Epidermal melanocyte (primary cell): ENCODE data around the gene SCYL1.

Experiments used
- DNase-seq: peaks from one replicate; pipeline ENCODE4 v3.0.0; 2011; ENCODE audit warnings: low spot score; ENCODE audit not compliant: insufficient read length

Gene SCYL1

DNA sequence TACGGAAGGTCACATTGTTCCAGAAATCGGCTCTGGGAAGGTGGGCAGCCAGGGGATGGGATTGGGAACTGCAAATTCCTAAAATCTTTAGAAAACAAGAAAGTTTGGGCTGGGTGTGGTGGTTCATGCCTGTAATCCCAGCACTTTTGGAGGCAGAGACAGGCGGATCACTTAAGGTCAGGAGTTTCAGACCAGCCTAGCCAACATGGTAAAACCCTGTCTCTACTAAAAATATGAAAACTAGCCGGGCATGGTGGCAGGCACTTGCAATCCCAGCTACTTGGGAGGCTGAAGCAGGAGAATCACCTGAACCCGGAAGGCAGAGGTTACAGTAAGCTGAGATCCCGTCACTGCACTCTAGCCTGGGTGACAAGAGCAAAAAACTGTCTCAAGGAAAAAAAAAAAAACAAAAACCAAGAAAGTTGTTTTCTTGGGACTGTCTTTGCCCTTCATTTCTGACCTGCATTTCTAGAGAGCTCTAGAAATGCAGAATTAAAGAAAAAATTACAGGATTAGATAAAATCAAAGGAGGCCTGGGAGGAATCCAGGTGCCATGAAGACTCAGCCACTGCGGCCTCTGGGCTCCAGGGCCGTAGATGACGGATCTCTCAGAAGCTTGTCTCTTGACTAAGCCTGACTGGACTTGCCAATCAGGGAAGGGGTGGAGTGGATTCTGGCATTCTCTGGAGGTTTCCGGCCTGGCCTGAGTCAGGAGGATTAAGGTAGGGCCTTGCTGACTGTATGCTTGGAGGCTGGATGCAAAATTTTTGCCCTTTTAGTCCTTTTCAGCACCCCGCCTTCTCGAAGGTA is 31.3 kb upstream of the SCYL1 start:
- no peak for DNase-seq

DNA sequence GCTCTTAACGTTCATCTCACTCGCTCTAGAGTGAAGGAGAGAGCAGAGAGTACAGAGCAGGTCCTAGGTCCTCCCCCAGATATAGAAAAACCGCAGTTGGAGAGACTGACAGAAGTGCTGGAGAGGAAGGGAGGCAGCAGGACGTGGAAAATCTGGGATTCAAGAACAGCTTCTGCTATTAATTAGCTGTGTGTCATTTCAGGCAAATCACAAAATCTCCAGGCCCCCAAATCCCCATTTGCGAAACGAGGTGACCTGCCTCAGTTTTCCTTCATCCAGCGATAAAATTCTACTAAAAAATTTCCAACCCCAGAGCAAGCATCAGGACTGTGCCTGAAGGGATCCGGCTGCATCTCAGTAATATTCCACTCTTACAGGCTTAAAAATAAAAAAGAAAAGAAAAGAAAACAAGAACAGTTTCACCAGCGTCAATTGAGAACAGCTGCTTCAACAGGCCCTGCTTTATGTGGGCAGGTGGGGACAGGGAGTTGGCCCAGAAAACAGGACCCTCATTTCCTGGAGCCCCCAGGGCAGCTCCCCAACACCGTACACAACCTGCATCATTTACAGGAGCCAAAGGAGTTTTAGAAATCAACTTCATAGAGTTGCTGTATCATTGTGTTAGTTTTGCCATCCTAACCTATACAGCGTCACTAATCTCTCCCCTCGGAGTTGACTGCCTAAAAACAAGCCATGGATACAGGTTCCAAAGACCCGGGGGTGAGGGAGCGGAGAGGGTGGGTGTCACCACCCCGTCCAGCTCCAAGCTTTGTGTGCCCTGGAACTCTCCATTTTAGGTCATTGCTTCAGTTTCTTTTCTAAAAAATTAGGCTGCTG is 28.4 kb upstream of the SCYL1 start:
- no peak for DNase-seq

DNA sequence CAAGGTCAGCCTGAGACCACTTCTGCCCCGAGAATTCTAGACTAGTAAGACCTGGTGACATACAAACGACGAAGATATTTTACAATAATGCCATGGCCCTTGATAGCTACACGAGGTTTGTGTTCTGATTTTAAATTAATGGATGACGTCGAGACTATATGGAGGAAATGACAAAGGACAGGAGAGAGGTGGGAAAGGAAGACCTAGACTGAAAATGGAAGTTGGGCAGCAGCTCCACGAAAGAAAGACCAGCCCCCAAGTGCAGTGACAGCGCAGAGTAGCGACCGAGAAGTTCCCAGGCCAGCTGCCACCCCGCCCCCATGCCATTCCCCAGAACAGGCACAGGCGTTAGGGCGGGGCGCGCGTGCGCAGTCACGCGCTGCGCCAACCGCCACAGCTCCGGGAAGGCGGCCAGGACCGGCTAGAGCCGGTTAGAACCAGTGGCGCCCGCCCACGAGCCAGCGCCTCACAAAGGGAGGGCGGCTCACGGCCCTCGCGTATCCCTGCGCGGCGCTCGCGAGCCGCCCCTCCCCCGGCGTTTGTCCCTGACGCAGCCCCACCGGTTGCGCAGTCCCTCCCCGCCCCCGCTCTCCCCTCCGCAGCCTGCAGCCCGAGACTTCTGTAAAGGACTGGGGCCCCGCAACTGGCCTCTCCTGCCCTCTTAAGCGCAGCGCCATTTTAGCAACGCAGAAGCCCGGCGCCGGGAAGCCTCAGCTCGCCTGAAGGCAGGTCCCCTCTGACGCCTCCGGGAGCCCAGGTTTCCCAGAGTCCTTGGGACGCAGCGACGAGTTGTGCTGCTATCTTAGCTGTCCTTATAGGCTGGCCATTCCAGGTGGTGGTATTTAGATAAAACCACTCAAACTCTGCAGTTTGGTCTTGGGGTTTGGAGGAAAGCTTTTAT is 27.5 kb upstream of the SCYL1 start:
- peak; percentile 74 for DNase-seq

DNA sequence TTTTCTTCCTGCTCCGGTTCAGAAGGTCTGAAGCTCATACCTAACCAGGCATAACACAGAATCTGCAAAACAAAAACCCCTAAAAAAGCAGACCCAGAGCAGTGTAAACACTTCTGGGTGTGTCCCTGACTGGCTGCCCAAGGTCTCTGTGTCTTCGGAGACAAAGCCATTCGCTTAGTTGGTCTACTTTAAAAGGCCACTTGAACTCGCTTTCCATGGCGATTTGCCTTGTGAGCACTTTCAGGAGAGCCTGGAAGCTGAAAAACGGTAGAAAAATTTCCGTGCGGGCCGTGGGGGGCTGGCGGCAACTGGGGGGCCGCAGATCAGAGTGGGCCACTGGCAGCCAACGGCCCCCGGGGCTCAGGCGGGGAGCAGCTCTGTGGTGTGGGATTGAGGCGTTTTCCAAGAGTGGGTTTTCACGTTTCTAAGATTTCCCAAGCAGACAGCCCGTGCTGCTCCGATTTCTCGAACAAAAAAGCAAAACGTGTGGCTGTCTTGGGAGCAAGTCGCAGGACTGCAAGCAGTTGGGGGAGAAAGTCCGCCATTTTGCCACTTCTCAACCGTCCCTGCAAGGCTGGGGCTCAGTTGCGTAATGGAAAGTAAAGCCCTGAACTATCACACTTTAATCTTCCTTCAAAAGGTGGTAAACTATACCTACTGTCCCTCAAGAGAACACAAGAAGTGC is 26.7 kb upstream of the SCYL1 start:
- DNase-seq, result no peak

DNA sequence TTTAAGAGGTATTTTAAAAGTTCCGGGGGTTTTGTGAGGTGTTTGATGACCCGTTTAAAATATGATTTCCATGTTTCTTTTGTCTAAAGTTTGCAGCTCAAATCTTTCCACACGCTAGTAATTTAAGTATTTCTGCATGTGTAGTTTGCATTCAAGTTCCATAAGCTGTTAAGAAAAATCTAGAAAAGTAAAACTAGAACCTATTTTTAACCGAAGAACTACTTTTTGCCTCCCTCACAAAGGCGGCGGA is 26.2 kb upstream of the SCYL1 start:
- no peak for DNase-seq

DNA sequence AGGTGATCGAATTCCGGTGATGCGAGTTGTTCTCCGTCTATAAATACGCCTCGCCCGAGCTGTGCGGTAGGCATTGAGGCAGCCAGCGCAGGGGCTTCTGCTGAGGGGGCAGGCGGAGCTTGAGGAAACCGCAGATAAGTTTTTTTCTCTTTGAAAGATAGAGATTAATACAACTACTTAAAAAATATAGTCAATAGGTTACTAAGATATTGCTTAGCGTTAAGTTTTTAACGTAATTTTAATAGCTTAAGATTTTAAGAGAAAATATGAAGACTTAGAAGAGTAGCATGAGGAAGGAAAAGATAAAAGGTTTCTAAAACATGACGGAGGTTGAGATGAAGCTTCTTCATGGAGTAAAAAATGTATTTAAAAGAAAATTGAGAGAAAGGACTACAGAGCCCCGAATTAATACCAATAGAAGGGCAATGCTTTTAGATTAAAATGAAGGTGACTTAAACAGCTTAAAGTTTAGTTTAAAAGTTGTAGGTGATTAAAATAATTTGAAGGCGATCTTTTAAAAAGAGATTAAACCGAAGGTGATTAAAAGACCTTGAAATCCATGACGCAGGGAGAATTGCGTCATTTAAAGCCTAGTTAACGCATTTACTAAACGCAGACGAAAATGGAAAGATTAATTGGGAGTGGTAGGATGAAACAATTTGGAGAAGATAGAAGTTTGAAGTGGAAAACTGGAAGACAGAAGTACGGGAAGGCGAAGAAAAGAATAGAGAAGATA is 25.7 kb upstream of the SCYL1 start, which contains the start of gene MALAT1:
TSS of gene MALAT1 (plus strand) at position 69 of the 736 bp plus-strand sequence.
- DNase-seq, result no peak

DNA sequence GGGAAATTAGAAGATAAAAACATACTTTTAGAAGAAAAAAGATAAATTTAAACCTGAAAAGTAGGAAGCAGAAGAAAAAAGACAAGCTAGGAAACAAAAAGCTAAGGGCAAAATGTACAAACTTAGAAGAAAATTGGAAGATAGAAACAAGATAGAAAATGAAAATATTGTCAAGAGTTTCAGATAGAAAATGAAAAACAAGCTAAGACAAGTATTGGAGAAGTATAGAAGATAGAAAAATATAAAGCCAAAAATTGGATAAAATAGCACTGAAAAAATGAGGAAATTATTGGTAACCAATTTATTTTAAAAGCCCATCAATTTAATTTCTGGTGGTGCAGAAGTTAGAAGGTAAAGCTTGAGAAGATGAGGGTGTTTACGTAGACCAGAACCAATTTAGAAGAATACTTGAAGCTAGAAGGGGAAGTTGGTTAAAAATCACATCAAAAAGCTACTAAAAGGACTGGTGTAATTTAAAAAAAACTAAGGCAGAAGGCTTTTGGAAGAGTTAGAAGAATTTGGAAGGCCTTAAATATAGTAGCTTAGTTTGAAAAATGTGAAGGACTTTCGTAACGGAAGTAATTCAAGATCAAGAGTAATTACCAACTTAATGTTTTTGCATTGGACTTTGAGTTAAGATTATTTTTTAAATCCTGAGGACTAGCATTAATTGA is 25.0 kb upstream of the SCYL1 start:
- DNase-seq, result no peak

DNA sequence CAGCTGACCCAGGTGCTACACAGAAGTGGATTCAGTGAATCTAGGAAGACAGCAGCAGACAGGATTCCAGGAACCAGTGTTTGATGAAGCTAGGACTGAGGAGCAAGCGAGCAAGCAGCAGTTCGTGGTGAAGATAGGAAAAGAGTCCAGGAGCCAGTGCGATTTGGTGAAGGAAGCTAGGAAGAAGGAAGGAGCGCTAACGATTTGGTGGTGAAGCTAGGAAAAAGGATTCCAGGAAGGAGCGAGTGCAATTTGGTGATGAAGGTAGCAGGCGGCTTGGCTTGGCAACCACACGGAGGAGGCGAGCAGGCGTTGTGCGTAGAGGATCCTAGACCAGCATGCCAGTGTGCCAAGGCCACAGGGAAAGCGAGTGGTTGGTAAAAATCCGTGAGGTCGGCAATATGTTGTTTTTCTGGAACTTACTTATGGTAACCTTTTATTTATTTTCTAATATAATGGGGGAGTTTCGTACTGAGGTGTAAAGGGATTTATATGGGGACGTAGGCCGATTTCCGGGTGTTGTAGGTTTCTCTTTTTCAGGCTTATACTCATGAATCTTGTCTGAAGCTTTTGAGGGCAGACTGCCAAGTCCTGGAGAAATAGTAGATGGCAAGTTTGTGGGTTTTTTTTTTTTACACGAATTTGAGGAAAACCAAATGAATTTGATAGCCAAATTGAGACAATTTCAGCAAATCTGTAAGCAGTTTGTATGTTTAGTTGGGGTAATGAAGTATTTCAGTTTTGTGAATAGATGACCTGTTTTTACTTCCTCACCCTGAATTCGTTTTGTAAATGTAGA is 24.3 kb upstream of the SCYL1 start:
- DNase-seq, result no peak

DNA sequence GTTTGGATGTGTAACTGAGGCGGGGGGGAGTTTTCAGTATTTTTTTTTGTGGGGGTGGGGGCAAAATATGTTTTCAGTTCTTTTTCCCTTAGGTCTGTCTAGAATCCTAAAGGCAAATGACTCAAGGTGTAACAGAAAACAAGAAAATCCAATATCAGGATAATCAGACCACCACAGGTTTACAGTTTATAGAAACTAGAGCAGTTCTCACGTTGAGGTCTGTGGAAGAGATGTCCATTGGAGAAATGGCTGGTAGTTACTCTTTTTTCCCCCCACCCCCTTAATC is 23.8 kb upstream of the SCYL1 start:
- no peak for DNase-seq

DNA sequence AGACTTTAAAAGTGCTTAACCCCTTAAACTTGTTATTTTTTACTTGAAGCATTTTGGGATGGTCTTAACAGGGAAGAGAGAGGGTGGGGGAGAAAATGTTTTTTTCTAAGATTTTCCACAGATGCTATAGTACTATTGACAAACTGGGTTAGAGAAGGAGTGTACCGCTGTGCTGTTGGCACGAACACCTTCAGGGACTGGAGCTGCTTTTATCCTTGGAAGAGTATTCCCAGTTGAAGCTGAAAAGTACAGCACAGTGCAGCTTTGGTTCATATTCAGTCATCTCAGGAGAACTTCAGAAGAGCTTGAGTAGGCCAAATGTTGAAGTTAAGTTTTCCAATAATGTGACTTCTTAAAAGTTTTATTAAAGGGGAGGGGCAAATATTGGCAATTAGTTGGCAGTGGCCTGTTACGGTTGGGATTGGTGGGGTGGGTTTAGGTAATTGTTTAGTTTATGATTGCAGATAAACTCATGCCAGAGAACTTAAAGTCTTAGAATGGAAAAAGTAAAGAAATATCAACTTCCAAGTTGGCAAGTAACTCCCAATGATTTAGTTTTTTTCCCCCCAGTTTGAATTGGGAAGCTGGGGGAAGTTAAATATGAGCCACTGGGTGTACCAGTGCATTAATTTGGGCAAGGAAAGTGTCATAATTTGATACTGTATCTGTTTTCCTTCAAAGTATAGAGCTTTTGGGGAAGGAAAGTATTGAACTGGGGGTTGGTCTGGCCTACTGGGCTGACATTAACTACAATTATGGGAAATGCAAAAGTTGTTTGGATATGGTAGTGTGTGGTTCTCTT is 23.2 kb upstream of the SCYL1 start:
- no peak for DNase-seq

DNA sequence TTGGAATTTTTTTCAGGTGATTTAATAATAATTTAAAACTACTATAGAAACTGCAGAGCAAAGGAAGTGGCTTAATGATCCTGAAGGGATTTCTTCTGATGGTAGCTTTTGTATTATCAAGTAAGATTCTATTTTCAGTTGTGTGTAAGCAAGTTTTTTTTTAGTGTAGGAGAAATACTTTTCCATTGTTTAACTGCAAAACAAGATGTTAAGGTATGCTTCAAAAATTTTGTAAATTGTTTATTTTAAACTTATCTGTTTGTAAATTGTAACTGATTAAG is 22.7 kb upstream of the SCYL1 start:
- DNase-seq, result no peak

DNA sequence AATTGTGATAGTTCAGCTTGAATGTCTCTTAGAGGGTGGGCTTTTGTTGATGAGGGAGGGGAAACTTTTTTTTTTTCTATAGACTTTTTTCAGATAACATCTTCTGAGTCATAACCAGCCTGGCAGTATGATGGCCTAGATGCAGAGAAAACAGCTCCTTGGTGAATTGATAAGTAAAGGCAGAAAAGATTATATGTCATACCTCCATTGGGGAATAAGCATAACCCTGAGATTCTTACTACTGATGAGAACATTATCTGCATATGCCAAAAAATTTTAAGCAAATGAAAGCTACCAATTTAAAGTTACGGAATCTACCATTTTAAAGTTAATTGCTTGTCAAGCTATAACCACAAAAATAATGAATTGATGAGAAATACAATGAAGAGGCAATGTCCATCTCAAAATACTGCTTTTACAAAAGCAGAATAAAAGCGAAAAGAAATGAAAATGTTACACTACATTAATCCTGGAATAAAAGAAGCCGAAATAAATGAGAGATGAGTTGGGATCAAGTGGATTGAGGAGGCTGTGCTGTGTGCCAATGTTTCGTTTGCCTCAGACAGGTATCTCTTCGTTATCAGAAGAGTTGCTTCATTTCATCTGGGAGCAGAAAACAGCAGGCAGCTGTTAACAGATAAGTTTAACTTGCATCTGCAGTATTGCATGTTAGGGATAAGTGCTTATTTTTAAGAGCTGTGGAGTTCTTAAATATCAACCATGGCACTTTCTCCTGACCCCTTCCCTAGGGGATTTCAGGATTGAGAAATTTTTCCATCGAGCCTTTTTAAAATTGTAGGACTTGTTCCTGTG is 22.1 kb upstream of the SCYL1 start:
- DNase-seq, result no peak

DNA sequence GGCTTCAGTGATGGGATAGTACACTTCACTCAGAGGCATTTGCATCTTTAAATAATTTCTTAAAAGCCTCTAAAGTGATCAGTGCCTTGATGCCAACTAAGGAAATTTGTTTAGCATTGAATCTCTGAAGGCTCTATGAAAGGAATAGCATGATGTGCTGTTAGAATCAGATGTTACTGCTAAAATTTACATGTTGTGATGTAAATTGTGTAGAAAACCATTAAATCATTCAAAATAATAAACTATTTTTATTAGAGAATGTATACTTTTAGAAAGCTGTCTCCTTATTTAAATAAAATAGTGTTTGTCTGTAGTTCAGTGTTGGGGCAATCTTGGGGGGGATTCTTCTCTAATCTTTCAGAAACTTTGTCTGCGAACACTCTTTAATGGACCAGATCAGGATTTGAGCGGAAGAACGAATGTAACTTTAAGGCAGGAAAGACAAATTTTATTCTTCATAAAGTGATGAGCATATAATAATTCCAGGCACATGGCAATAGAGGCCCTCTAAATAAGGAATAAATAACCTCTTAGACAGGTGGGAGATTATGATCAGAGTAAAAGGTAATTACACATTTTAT is 21.4 kb upstream of the SCYL1 start:
- no peak for DNase-seq

DNA sequence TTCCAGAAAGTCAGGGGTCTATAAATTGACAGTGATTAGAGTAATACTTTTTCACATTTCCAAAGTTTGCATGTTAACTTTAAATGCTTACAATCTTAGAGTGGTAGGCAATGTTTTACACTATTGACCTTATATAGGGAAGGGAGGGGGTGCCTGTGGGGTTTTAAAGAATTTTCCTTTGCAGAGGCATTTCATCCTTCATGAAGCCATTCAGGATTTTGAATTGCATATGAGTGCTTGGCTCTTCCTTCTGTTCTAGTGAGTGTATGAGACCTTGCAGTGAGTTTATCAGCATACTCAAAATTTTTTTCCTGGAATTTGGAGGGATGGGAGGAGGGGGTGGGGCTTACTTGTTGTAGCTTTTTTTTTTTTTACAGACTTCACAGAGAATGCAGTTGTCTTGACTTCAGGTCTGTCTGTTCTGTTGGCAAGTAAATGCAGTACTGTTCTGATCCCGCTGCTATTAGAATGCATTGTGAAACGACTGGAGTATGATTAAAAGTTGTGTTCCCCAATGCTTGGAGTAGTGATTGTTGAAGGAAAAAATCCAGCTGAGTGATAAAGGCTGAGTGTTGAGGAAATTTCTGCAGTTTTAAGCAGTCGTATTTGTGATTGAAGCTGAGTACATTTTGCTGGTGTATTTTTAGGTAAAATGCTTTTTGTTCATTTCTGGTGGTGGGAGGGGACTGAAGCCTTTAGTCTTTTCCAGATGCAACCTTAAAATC is 20.8 kb upstream of the SCYL1 start:
- no peak for DNase-seq

DNA sequence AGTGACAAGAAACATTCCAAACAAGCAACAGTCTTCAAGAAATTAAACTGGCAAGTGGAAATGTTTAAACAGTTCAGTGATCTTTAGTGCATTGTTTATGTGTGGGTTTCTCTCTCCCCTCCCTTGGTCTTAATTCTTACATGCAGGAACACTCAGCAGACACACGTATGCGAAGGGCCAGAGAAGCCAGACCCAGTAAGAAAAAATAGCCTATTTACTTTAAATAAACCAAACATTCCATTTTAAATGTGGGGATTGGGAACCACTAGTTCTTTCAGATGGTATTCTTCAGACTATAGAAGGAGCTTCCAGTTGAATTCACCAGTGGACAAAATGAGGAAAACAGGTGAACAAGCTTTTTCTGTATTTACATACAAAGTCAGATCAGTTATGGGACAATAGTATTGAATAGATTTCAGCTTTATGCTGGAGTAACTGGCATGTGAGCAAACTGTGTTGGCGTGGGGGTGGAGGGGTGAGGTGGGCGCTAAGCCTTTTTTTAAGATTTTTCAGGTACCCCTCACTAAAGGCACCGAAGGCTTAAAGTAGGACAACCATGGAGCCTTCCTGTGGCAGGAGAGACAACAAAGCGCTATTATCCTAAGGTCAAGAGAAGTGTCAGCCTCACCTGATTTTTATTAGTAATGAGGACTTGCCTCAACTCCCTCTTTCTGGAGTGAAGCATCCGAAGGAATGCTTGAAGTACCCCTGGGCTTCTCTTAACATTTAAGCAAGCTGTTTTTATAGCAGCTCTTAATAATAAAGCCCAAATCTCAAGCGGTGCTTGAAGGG is 20.0 kb upstream of the SCYL1 start:
- no peak for DNase-seq
